OCI-M2 (cell line): Measurements from ENCODE around the gene CUEDC1.

Experiments used
- DNase-seq: peaks from one replicate; lab custom pipeline; 2025; ENCODE audit not compliant: unreplicated experiment; lab: John Stamatoyannopoulos, UW

The CUEDC1 gene

GRCh38 chr17:57916925-57917858 is 38.0 kb downstream of the CUEDC1 start:
- no peak for DNase-seq

GRCh38 chr17:57915985-57916757 is 39.0 kb downstream of the CUEDC1 start:
- DNase-seq: no peak

- no peak for DNase-seq
Observed at GRCh38 chr17:57915544-57915943, 39.7 kb downstream of the CUEDC1 start.

- no peak for DNase-seq
Observed at GRCh38 chr17:57914273-57915142, 40.7 kb downstream of the CUEDC1 start.

- no peak for DNase-seq
Observed at GRCh38 chr17:57913575-57914272, 41.5 kb downstream of the CUEDC1 start.

GRCh38 chr17:57911834-57912673 is 43.2 kb downstream of the CUEDC1 start:
- DNase-seq: no peak

GRCh38 chr17:57910462-57911420 is 44.5 kb downstream of the CUEDC1 start:
- DNase-seq: no peak

- no peak for DNase-seq
Observed at GRCh38 chr17:57909551-57909950, 45.7 kb downstream of the CUEDC1 start.

- no peak for DNase-seq
Observed at GRCh38 chr17:57908278-57908677, 46.9 kb downstream of the CUEDC1 start.

GRCh38 chr17:57906910-57907309 is 48.3 kb downstream of the CUEDC1 start:
- no peak for DNase-seq

- DNase-seq: no peak
Observed at GRCh38 chr17:57905875-57906455, 49.2 kb downstream of the CUEDC1 start.

GRCh38 chr17:57903961-57904360 is 51.3 kb downstream of the CUEDC1 start:
- no peak for DNase-seq

GRCh38 chr17:57902800-57903759 is 52.1 kb downstream of the CUEDC1 start:
- DNase-seq: no peak

- DNase-seq: no peak
Observed at GRCh38 chr17:57902117-57902799, 53.0 kb downstream of the CUEDC1 start.

- DNase-seq: no peak
Observed at GRCh38 chr17:57900991-57901743, 54.0 kb downstream of the CUEDC1 start.

- no peak for DNase-seq
Observed at GRCh38 chr17:57899822-57900221, 55.4 kb downstream of the CUEDC1 start.
